ENCODE measurements around the gene SRGAP1. TPM values are rescaled to one million over a fixed set of nuclear protein-coding genes. Genes with fewer than 3 reads are reported as not detected.
"Not testable (repeated sequence)": the region's sequence is repeated elsewhere in the genome, so short reads cannot be mapped to it uniquely, and the experiment has no call there.

SRGAP1 gene
- polyA plus RNA-seq, 4 donors, result 2.2 to 8.5 (median 4.0) TPM

DNA sequence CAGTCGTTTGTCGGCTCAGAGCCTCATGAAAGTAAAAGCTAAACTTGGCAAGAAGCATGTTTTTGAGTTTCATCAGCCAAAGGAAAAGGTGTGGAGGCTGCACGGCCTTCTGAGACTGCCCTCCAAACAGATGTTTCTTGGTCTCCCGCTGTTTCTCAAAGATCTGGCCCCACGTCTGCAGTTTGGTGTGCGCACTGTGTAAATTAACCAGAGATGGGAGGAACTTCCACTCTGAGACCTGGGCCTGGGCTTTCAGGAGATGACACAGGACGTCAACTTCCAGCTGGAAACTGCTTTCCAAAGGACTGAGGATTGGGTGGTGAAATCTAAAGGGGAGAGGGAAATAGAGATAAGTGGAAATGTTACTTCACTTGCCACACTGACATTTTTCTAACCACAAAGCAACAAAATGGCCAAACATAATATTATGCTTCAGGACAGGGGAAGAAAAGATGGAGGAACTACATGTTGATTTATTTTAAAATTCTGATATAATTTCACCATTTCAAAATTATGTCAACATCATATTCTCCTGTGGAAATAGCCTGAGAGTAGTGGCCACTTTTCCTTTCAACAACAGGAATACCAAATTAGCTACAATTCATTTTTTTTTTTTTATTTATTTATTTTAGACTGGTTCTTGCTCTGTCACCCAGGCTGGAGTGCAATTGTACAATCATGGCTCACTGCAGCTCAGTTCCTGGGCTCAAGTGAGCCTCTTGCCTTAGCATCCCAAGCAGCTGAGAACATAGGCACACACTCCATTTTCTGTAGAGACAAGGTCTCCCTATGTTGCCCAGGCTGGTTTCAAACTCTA is 350.0 kb downstream of the SRGAP1 start:
- no peak for FAIRE-seq
- no peak overlapping the region for H3K4me3 ChIP-seq (ENCODE audit: low read depth in 1 of 3, low read length in 3 of 3)

DNA sequence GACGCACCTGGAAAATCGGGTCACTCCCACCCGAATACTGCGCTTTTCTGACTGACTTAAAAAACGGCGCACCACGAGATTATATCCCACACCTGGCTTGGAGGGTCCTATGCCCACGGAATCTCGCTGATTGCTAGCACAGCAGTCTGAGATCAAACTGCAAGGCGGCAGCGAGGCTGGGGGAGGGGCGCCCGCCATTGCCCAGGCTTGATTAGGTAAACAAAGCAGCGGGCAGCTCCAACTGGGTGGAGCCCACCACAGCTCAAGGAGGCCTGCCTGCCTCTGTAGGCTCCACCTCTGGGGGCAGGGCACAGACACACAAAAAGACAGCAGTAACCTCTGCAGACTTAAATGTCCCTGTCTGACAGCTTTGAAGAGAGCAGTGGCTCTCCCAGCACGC is 351.3 kb downstream of the SRGAP1 start:
- FAIRE-seq, result not testable (repeated sequence)

More for the DNA sequence above, 350.0 kb downstream of the SRGAP1 start:
- WGBS, 3 donors, result 83 to 84% (median 83%) methylated on average over 7 of the region's 7 CpGs
- no peaks in the 10 kb centered on the region for H3K9me3 ChIP-seq (ENCODE audit: control insufficient read depth in 2 of 2, insufficient read depth in 1 of 2, low read depth in 1 of 2, low read length in 1 of 2)
- no peaks in the 10 kb centered on the region for H3K4me1 ChIP-seq (ENCODE audit: control insufficient read depth in 3 of 3, insufficient read depth in 2 of 3, low read depth in 1 of 3, low read length in 2 of 3)
- H3K27ac ChIP-seq (ENCODE audit: low read depth in 1 of 3, low read length in 2 of 3), result no peak overlapping the region
- H3K36me3 ChIP-seq (ENCODE audit: control insufficient read depth in 3 of 3, insufficient read depth in 2 of 3, low read depth in 1 of 3, low read length in 3 of 3), result peaks cover 4 to 16% (median 5%) of the 10 kb centered on the region in 3 donors
- no peak for DNase-seq
- H3K27me3 ChIP-seq (ENCODE audit: control insufficient read depth in 3 of 3, insufficient read depth in 3 of 3, low read length in 3 of 3), result no peaks in the 10 kb centered on the region

DNA sequence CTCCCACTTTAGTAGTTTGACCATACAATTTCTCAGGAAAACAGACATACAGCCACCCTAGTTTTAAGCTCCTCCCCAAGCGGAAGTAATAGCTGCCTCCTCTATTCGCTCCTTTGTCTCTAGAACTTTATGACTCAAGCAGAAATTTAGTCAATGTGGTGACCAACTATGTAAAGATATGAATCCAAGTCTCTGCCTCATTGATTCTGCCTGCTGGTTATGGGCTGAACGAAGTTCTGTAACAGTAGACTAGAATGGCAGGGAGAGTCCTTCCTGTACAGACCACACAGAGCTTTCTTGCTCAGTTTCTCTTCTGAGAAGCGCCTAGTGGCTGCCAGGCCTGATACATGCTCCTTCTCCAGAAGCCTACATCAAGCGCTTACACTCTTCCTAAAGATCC is 358.5 kb downstream of the SRGAP1 start:
- WGBS, 3 donors, result 92 to 96% (median 93%) methylated on average over 5 of the region's 5 CpGs
- Histone ChIP-seq H3K9me3 (ENCODE audit: control insufficient read depth in 2 of 2, insufficient read depth in 1 of 2, low read depth in 1 of 2, low read length in 1 of 2) (no peaks in the 10 kb centered on the region), H3K4me1 (ENCODE audit: control insufficient read depth in 3 of 3, insufficient read depth in 2 of 3, low read depth in 1 of 3, low read length in 2 of 3) (no peaks in the 10 kb centered on the region), H3K4me3 (ENCODE audit: low read depth in 1 of 3, low read length in 3 of 3) (no peak overlapping the region), H3K36me3 (ENCODE audit: control insufficient read depth in 3 of 3, insufficient read depth in 2 of 3, low read depth in 1 of 3, low read length in 3 of 3) (peaks cover 0 to 8% (median 2%) of the 10 kb centered on the region in 3 donors), H3K27me3 (ENCODE audit: control insufficient read depth in 3 of 3, insufficient read depth in 3 of 3, low read length in 3 of 3) (no peaks in the 10 kb centered on the region), H3K27ac (ENCODE audit: low read depth in 1 of 3, low read length in 2 of 3) (no peak overlapping the region)
- no peak for FAIRE-seq
- no peak for DNase-seq

More for the DNA sequence above, 351.3 kb downstream of the SRGAP1 start:
- peaks cover 4 to 16% (median 5%) of the 10 kb centered on the region in 3 donors for H3K36me3 ChIP-seq (ENCODE audit: control insufficient read depth in 3 of 3, insufficient read depth in 2 of 3, low read depth in 1 of 3, low read length in 3 of 3)
- not testable (repeated sequence) for DNase-seq; H3K27me3 ChIP-seq (ENCODE audit: control insufficient read depth in 3 of 3, insufficient read depth in 3 of 3, low read length in 3 of 3); H3K27ac ChIP-seq (ENCODE audit: low read depth in 1 of 3, low read length in 2 of 3); H3K4me3 ChIP-seq (ENCODE audit: low read depth in 1 of 3, low read length in 3 of 3); H3K4me1 ChIP-seq (ENCODE audit: control insufficient read depth in 3 of 3, insufficient read depth in 2 of 3, low read depth in 1 of 3, low read length in 2 of 3); H3K9me3 ChIP-seq (ENCODE audit: control insufficient read depth in 2 of 2, insufficient read depth in 1 of 2, low read depth in 1 of 2, low read length in 1 of 2)
- WGBS, 3 donors, result 75 to 100% (median 87%) methylated on average over 1 to 13 of the region's 15 CpGs

DNA sequence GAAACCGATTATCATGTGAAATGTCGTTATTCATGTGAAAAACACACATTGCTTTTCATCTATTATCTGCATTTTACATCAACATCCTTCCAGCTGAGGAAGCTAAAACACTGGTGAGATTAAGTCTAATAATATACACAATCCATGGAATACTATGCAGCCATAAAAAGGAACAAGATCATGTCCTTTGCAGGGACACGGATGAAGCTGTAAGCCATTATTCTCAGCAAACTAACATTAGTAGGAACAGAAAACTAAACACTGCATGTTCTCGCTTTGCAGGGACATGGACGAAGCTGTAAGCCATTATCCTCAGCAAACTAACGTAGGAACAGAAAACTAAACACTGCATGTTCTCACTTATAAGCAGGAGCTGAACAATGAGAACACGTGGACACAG is 359.3 kb downstream of the SRGAP1 start:
- FAIRE-seq, result no peak

DNA sequence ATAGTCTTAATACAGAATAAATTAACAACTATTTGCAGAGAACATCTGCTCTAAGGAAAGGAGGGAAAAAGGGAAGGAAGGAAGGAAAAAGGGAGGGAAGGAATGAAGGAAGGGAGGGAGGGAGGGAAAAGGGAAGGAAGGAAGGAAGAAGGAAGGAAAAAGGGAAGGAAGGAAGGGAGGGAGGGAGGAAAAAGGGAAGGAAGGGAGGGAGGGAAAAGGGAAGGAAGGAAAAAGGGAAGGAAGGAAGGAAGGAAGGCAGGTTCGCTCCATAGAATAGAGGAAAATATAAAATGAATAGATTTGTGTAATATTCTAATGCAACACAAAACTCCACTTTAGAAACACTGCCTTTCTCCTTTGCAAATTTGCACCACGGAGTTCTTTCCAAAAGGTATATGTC is 361.0 kb downstream of the SRGAP1 start:
- Histone ChIP-seq H3K27ac (ENCODE audit: low read depth in 1 of 3, low read length in 2 of 3) (no peak overlapping the region), H3K27me3 (ENCODE audit: control insufficient read depth in 3 of 3, insufficient read depth in 3 of 3, low read length in 3 of 3) (no peaks in the 10 kb centered on the region), H3K36me3 (ENCODE audit: control insufficient read depth in 3 of 3, insufficient read depth in 2 of 3, low read depth in 1 of 3, low read length in 3 of 3) (peaks cover 0 to 12% (median 2%) of the 10 kb centered on the region in 3 donors), H3K4me1 (ENCODE audit: control insufficient read depth in 3 of 3, insufficient read depth in 2 of 3, low read depth in 1 of 3, low read length in 2 of 3) (no peaks in the 10 kb centered on the region), H3K9me3 (ENCODE audit: control insufficient read depth in 2 of 2, insufficient read depth in 1 of 2, low read depth in 1 of 2, low read length in 1 of 2) (no peaks in the 10 kb centered on the region), H3K4me3 (ENCODE audit: low read depth in 1 of 3, low read length in 3 of 3) (no peak overlapping the region)
- DNase-seq (no peak), FAIRE-seq (no peak)
- 94 to 100% (median 95%) methylated on average over 2 of the region's 2 CpGs for whole genome bisulfite sequencing, 3 donors

More for the DNA sequence above, 359.3 kb downstream of the SRGAP1 start:
- DNase-seq, result no peak
- Histone ChIP-seq H3K27me3 (ENCODE audit: control insufficient read depth in 3 of 3, insufficient read depth in 3 of 3, low read length in 3 of 3) (no peaks in the 10 kb centered on the region), H3K9me3 (ENCODE audit: control insufficient read depth in 2 of 2, insufficient read depth in 1 of 2, low read depth in 1 of 2, low read length in 1 of 2) (no peaks in the 10 kb centered on the region), H3K4me1 (ENCODE audit: control insufficient read depth in 3 of 3, insufficient read depth in 2 of 3, low read depth in 1 of 3, low read length in 2 of 3) (no peaks in the 10 kb centered on the region), H3K4me3 (ENCODE audit: low read depth in 1 of 3, low read length in 3 of 3) (no peak overlapping the region), H3K27ac (ENCODE audit: low read depth in 1 of 3, low read length in 2 of 3) (no peak overlapping the region), H3K36me3 (ENCODE audit: control insufficient read depth in 3 of 3, insufficient read depth in 2 of 3, low read depth in 1 of 3, low read length in 3 of 3) (peaks cover 0 to 9% (median 2%) of the 10 kb centered on the region in 3 donors)
- WGBS, 3 donors, result 60 to 66% (median 66%) methylated on average over 7 of the region's 7 CpGs

DNA sequence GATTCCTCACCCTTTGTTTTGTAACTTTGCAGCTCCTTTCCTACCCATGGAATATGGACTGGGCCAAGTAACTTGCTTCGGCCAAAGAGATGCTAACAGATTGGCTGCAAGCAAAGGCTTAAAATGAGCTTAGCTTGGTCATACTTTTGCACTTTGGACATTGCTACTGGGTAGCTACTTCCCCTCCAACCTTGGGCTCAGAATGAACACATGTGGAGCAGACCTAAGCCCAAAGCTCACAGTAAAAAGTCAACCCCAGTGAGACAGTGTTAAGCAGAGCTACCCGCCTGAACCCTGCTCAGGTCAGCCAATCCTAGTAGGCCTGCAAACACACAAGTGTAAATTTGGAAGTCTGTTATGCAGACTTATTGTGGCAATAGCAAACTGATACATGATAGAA is 363.0 kb downstream of the SRGAP1 start:
- Histone ChIP-seq H3K36me3 (ENCODE audit: control insufficient read depth in 3 of 3, insufficient read depth in 2 of 3, low read depth in 1 of 3, low read length in 3 of 3) (peaks cover 0 to 15% (median 0%) of the 10 kb centered on the region in 3 donors), H3K27me3 (ENCODE audit: control insufficient read depth in 3 of 3, insufficient read depth in 3 of 3, low read length in 3 of 3) (no peaks in the 10 kb centered on the region), H3K9me3 (ENCODE audit: control insufficient read depth in 2 of 2, insufficient read depth in 1 of 2, low read depth in 1 of 2, low read length in 1 of 2) (no peaks in the 10 kb centered on the region), H3K27ac (ENCODE audit: low read depth in 1 of 3, low read length in 2 of 3) (no peak overlapping the region), H3K4me1 (ENCODE audit: control insufficient read depth in 3 of 3, insufficient read depth in 2 of 3, low read depth in 1 of 3, low read length in 2 of 3) (no peaks in the 10 kb centered on the region), H3K4me3 (ENCODE audit: low read depth in 1 of 3, low read length in 3 of 3) (no peak overlapping the region)
- WGBS, 3 donors, result 96 to 98% (median 97%) methylated on average over 2 of the region's 2 CpGs
- DNase-seq (no peak), FAIRE-seq (no peak)

Other genes with a start within 250 kb of the SRGAP1 start
- 1 to 10 TPM in 2 of 4 donors, not detected in 2; 1.1 to 8.0 TPM for gene DPY19L2, start 176.2 kb upstream of the SRGAP1 start, polyA plus RNA-seq
- 10 to 100 TPM in 2 of 4 donors, 1 to 10 TPM in 2; 3.4 to 20.9 (median 9.3) TPM for gene RXYLT1, start 64.8 kb upstream of the SRGAP1 start, polyA plus RNA-seq

All from small intestine (tissue), 7 donors.